IgD-negative memory B cell (primary cell): ENCODE results near the gene CAV1. TPM values are rescaled to one million over a fixed set of nuclear protein-coding genes. Genes with fewer than 3 reads are reported as not detected.
A peak's percentile ranks its signal among the peaks of the same experiment; 100 is the strongest.
"Not testable (repeated sequence)": the region's sequence is repeated elsewhere in the genome, so short reads cannot be mapped to it uniquely, and the experiment has no call there.

ENCODE experiments used
- H3K27ac Mint-ChIP-seq, 3 donors: one replicate each; pipeline ENCODE4 v1.8.0; 2020 to 2022; ENCODE audit warnings: mild to moderate bottlenecking in 3 of 3, mixed read lengths in 3 of 3, moderate library complexity in 1 of 3
- H3K27me3 Mint-ChIP-seq: one replicate; pipeline ENCODE4 v1.8.0; 2021; ENCODE audit warnings: mixed read lengths
- H3K36me3 Mint-ChIP-seq: one replicate; pipeline ENCODE4 v1.8.0; 2020; ENCODE audit warnings: mild to moderate bottlenecking, mixed read lengths
- H3K4me1 Mint-ChIP-seq, 3 donors: one replicate each; pipeline ENCODE4 v1.8.0; 2020 to 2022; ENCODE audit warnings: mixed read lengths in 3 of 3, mild to moderate bottlenecking in 1 of 3
- H3K4me3 Mint-ChIP-seq, 4 donors: one replicate each; pipeline ENCODE4 v1.8.0; 2020 to 2022; ENCODE audit warnings: mild to moderate bottlenecking in 4 of 4, mixed read lengths in 4 of 4, moderate library complexity in 3 of 4
- H3K9me3 Mint-ChIP-seq, 3 donors: one replicate each; pipeline ENCODE4 v1.8.0; 2020 to 2021; ENCODE audit warnings: mixed read lengths in 3 of 3, mild to moderate bottlenecking in 1 of 3
- polyA plus RNA-seq: library from polyadenylated mRNA; unstranded; fragments of 300-500 nt; fragmentation: Illumina TruSeq; gene quantifications from one replicate; pipeline ENCODE4 v1.2.3, GENCODE V29; 2021

The CAV1 gene
- polyA plus RNA-seq, 1 donor from 2014 or later, result 2.3 TPM

DNA sequence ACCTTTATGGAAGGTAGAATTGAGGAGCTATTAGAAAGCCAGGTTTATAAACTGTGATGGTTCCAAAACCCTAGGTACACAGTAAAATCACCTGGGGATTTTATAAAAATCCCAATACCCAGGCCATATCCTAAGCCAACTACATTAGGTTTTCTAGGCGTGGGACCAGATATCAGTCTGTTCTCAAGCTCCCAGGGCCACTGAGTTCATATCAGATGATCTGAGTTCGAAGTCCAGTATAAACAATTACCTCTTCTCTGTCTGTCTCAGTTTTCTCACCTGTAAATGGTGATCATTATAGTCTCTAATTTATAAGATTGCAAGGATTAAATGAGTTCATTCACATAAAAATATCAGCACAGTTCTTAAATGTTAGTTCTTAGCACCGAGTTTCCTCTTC is 60.6 kb downstream of the CAV1 start:
- H3K27me3 Mint-ChIP-seq, result no peaks in the 10 kb centered on the region
- H3K36me3 Mint-ChIP-seq, result no peaks in the 10 kb centered on the region
- H3K9me3 Mint-ChIP-seq, result no peaks in the 10 kb centered on the region
- peaks cover 13 to 21% (median 14%) of the 10 kb centered on the region in 3 donors for H3K4me1 Mint-ChIP-seq
- no peak overlapping the region for H3K4me3 Mint-ChIP-seq
- no peak overlapping the region for H3K27ac Mint-ChIP-seq

DNA sequence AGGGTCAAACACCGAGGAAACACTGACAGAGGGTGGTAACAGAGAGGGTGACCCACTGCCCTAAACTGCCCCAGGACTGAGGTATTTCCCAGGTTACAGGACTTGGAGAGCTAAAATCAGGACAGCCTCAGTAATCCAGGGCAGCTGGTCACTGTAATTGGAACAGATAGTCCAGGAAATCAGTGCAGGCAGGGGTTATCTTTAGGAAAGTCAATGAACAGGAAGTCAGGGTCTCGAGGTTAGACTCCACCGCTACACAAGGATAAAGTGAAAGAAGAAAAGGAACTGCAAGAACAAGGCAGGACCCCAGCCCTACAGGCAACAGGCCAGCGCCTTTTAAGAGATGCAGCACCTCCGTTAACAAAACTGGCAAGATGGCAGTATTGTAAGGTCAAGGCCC is 61.1 kb downstream of the CAV1 start:
- Mint-ChIP-seq H3K4me1 (peaks cover 13 to 21% (median 14%) of the 10 kb centered on the region in 3 donors), H3K36me3 (no peaks in the 10 kb centered on the region), H3K4me3 (no peak overlapping the region), H3K27ac (no peak overlapping the region), H3K9me3 (no peaks in the 10 kb centered on the region), H3K27me3 (no peaks in the 10 kb centered on the region)

DNA sequence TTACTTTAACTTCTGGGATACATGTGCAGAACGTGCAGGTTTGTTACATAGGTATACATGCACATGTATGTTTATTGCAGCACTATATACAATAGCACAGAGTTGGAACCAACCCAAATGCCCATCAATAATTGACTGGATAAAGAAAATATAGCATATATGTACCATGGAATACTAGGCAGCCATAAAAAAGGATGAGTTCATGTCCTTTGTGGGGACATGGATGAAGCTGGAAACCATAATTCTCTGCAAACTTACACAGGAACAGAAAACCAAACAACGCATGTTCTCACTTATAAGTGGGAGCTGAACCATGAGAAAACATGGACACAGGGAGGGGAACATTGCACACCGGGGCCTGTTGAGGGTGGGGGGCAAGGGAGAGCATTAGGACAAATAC is 62.4 kb downstream of the CAV1 start:
- H3K4me1 Mint-ChIP-seq, result peaks cover 16 to 22% (median 18%) of the 10 kb centered on the region in 3 donors
- not testable (repeated sequence) for H3K9me3 Mint-ChIP-seq, H3K4me3 Mint-ChIP-seq, H3K27ac Mint-ChIP-seq, H3K27me3 Mint-ChIP-seq, H3K36me3 Mint-ChIP-seq

DNA sequence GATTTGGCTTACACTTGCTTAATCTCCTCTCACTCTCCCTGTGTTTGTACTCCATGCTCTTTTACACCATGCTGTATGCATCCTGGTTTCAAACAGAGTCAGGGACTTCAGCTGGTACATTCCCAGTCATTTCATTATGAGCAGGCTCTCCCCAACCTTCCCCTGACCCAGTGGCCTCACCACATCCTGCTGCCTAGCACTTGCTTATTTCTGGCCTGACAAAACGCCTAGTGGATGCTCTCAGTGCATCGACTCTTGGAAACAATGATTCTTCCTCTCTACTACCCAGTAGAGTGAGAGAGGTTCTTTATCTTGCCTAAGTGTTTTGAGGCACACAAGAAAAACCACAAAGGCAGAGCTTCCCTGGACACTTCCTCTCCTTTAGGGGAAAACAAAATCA is 63.4 kb downstream of the CAV1 start:
- Mint-ChIP-seq H3K4me3 (no peak overlapping the region), H3K27me3 (peaks cover 11% of the 10 kb centered on the region), H3K9me3 (no peaks in the 10 kb centered on the region), H3K4me1 (peaks cover 15 to 25% (median 19%) of the 10 kb centered on the region in 3 donors), H3K36me3 (no peaks in the 10 kb centered on the region), H3K27ac (no peak overlapping the region)

DNA sequence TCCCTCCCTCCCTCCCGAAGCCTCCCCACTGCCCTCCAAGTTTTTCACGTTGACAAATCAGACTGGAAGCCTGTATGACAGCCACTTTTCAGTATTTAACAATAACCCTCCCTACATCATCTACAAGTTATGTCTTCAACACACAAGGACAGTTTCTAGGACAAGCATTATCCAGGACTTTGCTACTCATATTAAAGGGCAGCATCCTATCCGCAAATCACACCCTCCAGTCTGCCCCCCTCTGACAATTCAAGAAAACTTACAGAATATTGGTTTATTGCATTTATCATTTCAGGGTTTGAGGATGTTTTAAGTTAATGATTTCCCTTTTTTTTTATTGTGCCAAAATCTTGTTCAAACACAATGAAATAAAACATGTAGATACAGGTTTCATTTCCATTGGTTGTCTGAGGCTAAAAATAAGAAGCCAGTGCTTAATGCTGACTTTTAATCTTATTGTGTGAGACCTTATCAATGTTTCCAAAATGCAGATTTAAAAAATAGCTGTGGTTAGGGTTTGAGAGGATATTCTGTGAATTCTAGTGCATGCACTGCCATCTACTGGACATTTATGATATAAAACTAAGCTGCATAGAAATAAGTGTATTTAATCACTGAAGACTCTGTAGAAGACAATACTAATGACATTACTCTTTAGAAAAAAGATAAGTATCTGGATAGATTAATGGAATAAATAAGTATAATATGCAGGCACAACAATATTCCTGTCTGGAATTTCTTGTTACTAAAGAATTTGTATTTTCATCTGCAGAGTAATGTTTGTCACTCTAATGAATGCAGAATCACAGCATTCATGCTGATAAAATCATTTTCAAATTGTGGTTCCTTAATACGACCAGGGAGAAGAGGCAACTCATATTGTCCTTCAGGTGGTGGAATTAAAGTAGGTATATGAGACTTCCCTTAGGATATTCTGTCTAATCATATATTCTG is 64.1 kb downstream of the CAV1 start:
- Mint-ChIP-seq H3K27ac (peak overlapping the region in 2 of 3 donors; percentile 4 to 16), H3K4me1 (peaks cover 9 to 20% (median 13%) of the 10 kb centered on the region in 3 donors), H3K4me3 (no peak overlapping the region), H3K9me3 (no peaks in the 10 kb centered on the region), H3K27me3 (peaks cover 16% of the 10 kb centered on the region), H3K36me3 (no peaks in the 10 kb centered on the region)

DNA sequence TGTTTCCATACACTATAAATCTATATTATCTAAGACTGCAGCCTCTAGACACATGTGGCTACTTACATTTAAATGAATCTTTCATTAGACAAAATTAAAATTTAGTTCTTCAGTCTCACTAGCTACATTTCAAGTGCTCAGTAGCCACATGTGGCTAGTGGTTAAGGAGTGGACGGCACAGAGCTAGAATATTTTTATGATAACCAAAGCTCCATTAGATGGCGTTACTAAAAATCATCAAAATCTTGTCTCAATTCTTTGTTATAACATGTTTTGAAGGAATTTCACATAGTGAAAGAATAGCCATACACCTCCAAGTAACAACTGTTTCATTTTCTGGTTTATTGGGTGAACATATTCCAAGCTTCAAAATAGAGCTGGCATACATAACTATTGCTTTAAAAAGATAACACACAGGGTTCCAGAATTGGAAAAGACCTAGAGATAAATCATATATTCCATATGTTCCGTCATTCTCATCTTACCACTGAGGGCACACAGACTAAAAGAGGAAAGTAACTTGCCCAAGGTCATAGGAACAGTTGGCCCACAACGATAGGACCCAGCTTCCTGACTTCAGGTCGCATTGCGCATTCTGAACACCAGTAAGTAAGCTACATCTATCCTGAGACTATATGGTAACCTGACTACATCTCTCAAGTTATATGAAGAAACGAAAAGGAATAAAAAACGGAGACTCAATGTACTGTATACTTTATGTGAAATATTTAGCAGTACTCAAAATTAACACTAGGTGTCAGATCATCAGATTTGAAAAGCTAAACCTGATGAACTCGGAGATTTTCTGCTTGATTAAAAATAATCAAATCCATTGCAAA is 66.6 kb downstream of the CAV1 start:
- Mint-ChIP-seq H3K27ac (no peak overlapping the region), H3K36me3 (no peaks in the 10 kb centered on the region), H3K4me3 (no peak overlapping the region), H3K9me3 (no peaks in the 10 kb centered on the region), H3K4me1 (peaks cover 7 to 19% (median 12%) of the 10 kb centered on the region in 3 donors), H3K27me3 (peaks cover 21% of the 10 kb centered on the region)

DNA sequence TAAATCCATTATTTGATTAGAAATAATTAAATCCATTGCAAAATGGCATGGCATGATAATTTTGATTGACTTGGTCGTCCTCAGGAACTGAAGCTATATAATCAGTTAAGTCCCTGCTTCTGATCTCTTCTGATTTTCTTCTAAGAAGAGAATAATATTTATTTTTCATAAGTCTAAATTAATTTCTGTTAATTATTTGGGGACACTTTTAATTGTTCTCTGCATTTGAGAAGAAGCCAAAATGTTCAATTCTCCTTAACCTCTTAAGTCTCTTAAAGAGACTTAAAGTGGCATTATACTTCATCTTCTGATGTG is 67.2 kb downstream of the CAV1 start:
- no peaks in the 10 kb centered on the region for H3K9me3 Mint-ChIP-seq
- H3K27me3 Mint-ChIP-seq, result peaks cover 23% of the 10 kb centered on the region
- peak overlapping the region in 2 of 4 donors; percentile 75 to 78 for H3K4me3 Mint-ChIP-seq
- no peaks in the 10 kb centered on the region for H3K36me3 Mint-ChIP-seq
- peak overlapping the region in 1 of 3 donors; percentile 89 for H3K27ac Mint-ChIP-seq
- peaks cover 7 to 19% (median 12%) of the 10 kb centered on the region in 3 donors for H3K4me1 Mint-ChIP-seq

DNA sequence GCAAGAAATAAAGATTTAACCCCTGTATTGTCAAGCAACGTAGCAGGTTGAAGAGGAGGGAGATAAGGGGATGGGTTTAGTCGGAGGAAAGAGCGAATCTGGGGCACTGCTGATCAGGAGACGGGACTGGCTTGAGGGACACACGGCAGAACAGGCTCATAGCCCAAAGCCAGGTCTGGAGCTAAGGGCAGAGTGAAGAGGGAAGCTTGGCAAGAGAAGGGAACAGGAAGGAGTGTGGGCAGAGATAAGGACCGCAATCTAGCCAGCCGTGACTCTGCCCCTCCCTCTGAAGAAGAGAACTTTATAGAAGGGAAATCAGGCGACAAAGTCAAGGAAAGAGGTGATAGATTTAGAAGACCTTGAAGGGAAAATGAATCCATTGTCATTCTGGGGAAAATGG is 67.6 kb downstream of the CAV1 start:
- peak overlapping the region in 2 of 3 donors; percentile 12 to 89 for H3K27ac Mint-ChIP-seq
- H3K36me3 Mint-ChIP-seq, result no peaks in the 10 kb centered on the region
- H3K4me3 Mint-ChIP-seq, result peak overlapping the region in 3 of 4 donors; percentile 6 to 78 (median 75)

DNA sequence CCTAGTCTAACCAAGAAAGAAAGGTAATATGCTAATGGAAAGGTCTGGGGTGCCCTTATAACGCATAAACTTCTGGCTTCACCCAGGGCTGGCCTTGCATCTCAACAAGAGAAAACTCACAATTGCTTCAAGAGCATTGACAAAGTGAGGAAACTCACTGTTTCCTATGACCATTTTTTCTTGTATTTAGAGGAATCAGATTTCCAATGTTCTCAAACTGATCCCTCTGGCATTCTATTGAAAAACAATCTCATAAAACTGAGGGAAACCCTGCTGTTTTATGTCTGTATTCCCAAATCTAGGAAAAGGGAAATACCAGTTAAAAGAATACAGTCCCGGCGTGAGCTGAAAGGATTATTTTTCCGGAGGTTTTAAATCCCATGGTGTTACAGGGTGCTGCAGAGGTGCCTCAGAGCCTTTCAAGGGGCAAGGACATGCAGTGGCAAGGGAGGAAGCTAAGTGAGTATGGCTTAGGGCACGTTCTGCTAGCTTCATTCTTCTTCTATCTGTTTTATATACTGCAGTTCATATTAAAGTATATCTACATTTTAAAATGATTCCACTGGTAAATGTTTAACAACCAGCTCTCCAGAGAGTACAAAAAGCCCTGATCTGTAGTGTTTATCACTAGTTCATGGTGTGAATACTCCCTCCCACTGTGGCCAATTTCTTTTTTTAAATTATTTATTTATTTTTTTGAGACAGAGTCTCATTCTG is 68.7 kb downstream of the CAV1 start:
- Mint-ChIP-seq H3K27me3 (peaks cover 23% of the 10 kb centered on the region), H3K36me3 (no peaks in the 10 kb centered on the region), H3K4me1 (peaks cover 7 to 16% (median 11%) of the 10 kb centered on the region in 3 donors), H3K9me3 (no peaks in the 10 kb centered on the region), H3K27ac (peak overlapping the region in 1 of 3 donors; percentile 74), H3K4me3 (peak overlapping the region in 1 of 4 donors; percentile 70)

More for the DNA sequence above, 67.6 kb downstream of the CAV1 start:
- Mint-ChIP-seq H3K9me3 (no peaks in the 10 kb centered on the region), H3K27me3 (peaks cover 23% of the 10 kb centered on the region), H3K4me1 (peaks cover 7 to 19% (median 12%) of the 10 kb centered on the region in 3 donors)

DNA sequence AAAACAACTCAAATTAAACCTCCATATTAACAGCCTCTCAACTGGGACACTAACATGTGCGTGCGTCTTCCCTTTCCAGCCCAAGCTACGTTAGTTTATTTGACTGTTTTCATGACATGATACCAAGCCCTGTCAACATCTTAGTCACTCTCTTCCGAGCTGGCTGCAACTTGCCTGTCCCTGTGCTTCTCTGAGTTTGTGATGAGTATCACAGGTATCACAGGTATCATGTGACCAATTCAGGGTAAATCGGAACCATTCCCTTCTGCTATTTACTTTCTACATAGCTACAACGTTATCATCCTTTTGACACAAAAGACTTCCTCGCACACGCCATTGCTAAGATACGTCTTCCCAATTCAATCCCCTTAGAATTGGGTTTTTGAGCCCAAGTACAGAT is 70.2 kb downstream of the CAV1 start:
- Mint-ChIP-seq H3K27me3 (peaks cover 23% of the 10 kb centered on the region), H3K27ac (no peak overlapping the region), H3K4me1 (peaks cover 7 to 10% (median 9%) of the 10 kb centered on the region in 3 donors), H3K9me3 (no peaks in the 10 kb centered on the region), H3K4me3 (no peak overlapping the region), H3K36me3 (no peaks in the 10 kb centered on the region)

DNA sequence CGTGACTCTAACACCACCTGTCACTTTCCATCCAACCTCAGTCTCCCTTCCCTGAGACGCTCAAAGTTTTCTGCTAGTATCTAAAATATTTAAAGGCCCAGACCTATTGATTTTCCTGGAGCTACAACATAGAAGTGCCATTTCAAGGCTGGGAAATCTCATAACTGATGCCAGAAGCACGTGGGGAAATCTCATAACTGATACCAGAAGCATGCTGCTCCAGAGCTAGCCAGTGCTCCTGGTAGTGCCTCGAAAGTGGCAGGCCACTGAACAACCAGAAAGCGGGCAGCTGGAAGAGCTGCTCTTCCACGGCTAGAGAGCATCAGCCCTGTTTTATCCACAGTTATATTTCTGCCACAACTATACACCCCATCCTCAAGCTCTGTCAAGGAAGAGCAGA is 72.5 kb downstream of the CAV1 start:
- Mint-ChIP-seq H3K4me1 (peaks cover 3 to 10% (median 7%) of the 10 kb centered on the region in 3 donors), H3K36me3 (no peaks in the 10 kb centered on the region), H3K9me3 (no peaks in the 10 kb centered on the region), H3K4me3 (no peak overlapping the region), H3K27ac (no peak overlapping the region), H3K27me3 (peaks cover 20% of the 10 kb centered on the region)

DNA sequence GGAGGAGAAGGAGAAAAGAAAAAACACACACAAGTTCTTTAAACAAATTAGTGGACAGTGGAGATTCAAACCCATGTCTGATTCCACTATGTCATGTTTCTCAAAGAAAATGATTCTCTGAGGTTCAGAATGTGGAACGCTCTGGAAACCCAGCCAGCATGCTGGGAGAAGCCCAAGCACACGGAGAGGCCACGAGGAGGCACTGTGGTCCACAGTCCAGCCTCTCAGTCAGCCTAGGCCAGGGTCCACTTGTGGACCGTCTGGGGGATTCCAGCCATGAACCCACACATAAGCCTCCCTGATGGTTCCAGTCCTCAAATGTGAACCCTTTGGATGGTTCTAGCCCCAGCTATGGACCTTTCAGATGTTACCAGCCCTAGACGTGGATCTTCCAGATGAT is 73.4 kb downstream of the CAV1 start:
- no peak overlapping the region for H3K27ac Mint-ChIP-seq
- peaks cover 0 to 6% (median 1%) of the 10 kb centered on the region in 3 donors for H3K4me1 Mint-ChIP-seq
- H3K36me3 Mint-ChIP-seq, result no peaks in the 10 kb centered on the region
- peaks cover 11% of the 10 kb centered on the region for H3K27me3 Mint-ChIP-seq
- no peaks in the 10 kb centered on the region for H3K9me3 Mint-ChIP-seq
- no peak overlapping the region for H3K4me3 Mint-ChIP-seq

DNA sequence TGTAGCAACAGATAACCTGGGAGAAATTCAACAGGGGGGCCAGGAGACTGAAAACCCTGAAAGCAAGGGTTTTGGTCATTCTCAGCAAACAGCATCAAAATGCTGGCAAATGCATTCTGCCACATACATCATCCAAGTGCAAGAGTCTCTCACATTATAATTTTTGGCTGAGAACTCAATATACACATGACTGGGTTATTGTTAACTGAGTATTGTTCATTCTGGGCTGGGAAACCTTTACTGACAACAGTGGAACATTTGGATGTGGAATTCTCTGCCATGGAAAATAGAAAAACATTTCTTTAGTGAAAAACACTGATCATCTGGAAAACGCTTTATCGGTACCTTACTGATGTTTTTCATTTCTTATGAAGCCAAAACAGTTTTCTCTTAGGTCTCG is 74.0 kb downstream of the CAV1 start:
- Mint-ChIP-seq H3K4me3 (no peak overlapping the region), H3K4me1 (peaks cover 0 to 6% (median 0%) of the 10 kb centered on the region in 3 donors), H3K27me3 (peaks cover 7% of the 10 kb centered on the region), H3K9me3 (no peaks in the 10 kb centered on the region), H3K27ac (no peak overlapping the region), H3K36me3 (no peaks in the 10 kb centered on the region)

DNA sequence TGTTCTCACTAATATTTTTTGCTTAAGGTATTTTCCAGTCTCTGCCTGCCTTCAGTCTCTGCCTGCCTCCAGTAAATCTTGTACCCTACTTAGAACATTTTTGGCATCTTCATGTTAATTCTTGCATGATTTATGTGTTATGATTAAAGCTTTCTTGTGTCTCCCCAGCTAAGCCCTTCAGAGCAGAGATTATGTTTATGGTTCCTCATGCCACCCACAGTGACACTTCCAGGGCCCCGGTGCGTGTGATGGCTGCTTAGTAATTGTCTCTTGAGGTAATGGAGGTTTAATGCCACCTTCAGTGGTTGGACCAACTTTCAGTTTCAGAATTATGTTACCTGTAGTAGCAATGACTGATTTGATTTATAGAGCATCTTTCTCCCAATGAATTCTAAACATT is 76.6 kb downstream of the CAV1 start:
- H3K27ac Mint-ChIP-seq, result no peak overlapping the region
- H3K4me1 Mint-ChIP-seq, result peaks cover 0 to 6% (median 0%) of the 10 kb centered on the region in 3 donors
- peaks cover 1% of the 10 kb centered on the region for H3K27me3 Mint-ChIP-seq
- H3K36me3 Mint-ChIP-seq, result no peaks in the 10 kb centered on the region
- H3K4me3 Mint-ChIP-seq, result no peak overlapping the region
- no peaks in the 10 kb centered on the region for H3K9me3 Mint-ChIP-seq

DNA sequence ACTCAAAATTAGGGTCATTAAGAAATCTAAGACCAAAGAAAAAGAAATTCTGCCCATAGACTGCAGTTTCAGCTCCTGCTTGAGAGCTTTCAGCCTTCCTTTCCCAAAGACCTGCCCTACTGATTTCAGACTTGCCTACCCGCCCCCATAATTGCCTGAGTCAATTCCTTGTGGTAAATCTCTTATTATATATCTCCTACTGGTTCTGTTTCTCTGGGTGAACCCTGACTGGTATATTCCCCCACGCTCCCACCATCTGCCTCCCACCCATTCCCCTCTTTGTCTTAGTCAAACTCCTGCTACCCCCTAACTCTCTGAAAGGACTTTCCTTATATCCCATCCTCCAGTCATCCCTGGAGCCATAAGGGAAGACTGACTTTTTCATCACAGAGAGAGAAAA is 82.5 kb downstream of the CAV1 start:
- Mint-ChIP-seq H3K27me3 (peaks cover 7% of the 10 kb centered on the region), H3K9me3 (no peaks in the 10 kb centered on the region), H3K4me3 (no peak overlapping the region), H3K36me3 (no peaks in the 10 kb centered on the region), H3K27ac (no peak overlapping the region), H3K4me1 (no peaks in the 10 kb centered on the region)
